T-helper 2 cell treated with Interferon-gamma antibody and Interleukin-4, amounts not matched to agents 5 μg/mL and 100 μg/mL, for 36 hours (primary cell): ENCODE results near the gene GTF2I.
"Not testable (repeated sequence)": the region's sequence is repeated elsewhere in the genome, so short reads cannot be mapped to it uniquely, and the experiment has no call there.

Experiments
- DNase-seq: peaks from one replicate; pipeline ENCODE4 v3.0.0; 2021; ENCODE audit warnings: low spot score
- H3K27ac Mint-ChIP-seq: one replicate; pipeline ENCODE4 v1.8.0; 2021; ENCODE audit warnings: mild to moderate bottlenecking, mixed read lengths
- H3K27me3 Mint-ChIP-seq: one replicate; pipeline ENCODE4 v1.8.0; 2021; ENCODE audit warnings: low read depth, mixed read lengths
- H3K36me3 Mint-ChIP-seq: one replicate; pipeline ENCODE4 v1.8.0; 2021; ENCODE audit warnings: low read depth, mixed read lengths
- H3K4me1 Mint-ChIP-seq: one replicate; pipeline ENCODE4 v1.8.0; 2021; ENCODE audit warnings: low read depth, mixed read lengths
- H3K4me3 Mint-ChIP-seq: one replicate; pipeline ENCODE4 v1.8.0; 2022; ENCODE audit warnings: mild to moderate bottlenecking, moderate library complexity, mixed read lengths
- H3K9me3 Mint-ChIP-seq: one replicate; pipeline ENCODE4 v1.8.0; 2021; ENCODE audit warnings: mixed read lengths

GTF2I gene

DNA sequence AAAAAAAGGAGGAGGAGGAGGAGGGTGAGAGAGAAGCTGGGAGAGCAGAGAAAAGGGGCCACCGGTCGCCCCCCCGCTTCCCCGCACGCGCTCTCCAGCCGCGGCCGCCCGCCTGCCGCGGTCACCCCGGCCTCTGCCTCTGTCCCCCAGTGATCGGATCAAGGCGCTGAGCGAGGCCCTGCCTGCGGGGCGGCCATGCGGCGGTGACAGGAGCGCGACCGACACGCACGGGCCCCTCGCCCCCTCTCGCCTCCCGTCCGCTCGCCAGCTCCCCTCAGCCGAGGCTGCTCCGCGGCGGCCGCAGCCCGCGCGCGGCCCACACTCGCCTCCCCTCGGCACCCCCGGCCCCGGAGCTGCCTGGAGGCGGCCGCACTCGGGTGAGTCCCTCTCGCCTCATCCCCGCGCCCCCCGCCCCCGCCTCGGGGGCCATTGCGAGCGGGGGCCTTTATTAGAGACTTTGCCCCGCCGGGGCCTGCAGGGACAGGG, at the start of gene GTF2I:
TSS of gene GTF2I (plus strand) at position 27 of the 486 bp plus-strand sequence. CDS start 31,411 bp downstream, outside the sequence.
- no peaks in the 10 kb centered on the region for H3K27me3 Mint-ChIP-seq
- peaks cover 47% of the 10 kb centered on the region for H3K4me1 Mint-ChIP-seq
- H3K36me3 Mint-ChIP-seq: peaks cover 18% of the 10 kb centered on the region
- H3K27ac Mint-ChIP-seq: peak within 1 kb of the TSS; percentile 89
- no peak for DNase-seq
- H3K4me3 Mint-ChIP-seq: peak within 1 kb of the TSS; percentile 92
- no peaks in the 10 kb centered on the region for H3K9me3 Mint-ChIP-seq

DNA sequence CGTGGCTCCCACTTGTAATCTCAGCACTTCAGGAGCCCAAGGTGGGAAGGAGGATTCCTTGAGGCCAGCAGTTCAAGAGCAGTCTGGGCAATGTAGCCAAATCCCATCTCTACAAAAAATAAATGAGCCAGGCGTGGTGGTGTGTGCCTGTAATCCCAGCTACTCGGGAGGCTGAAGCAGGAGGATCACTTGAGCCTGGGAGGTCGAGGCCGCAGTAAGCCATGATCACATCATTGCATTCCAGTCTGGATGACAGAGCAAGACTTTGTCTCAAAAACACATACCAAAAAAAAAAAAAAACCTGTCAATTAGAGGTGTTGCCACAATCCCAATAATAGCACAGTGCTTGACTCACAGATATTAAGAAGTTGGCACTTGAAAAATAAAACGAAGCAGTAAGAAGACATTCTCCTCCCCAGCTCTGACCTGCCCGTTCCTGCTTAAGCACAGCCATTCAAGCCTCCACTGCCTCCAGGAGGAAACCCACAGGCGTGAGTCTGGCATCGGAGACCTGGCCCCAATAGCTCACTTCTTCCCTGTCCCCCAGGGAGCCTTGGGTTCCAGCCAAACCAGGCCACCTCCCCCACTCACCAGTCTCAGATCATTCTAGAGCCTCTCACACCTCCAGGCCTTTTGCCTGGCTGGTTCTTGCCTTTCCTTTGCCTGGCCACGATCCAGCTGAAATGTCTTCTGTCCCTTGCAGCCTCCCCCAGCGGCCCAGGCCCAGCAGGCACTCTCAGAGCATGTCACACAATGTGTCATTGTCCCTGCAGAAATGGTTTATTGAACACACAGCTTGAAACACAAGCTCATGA, 45.3 kb upstream of the GTF2I start:
- Mint-ChIP-seq H3K27me3 (no peaks in the 10 kb centered on the region), H3K4me3 (no peak overlapping the region), H3K4me1 (peaks cover 16% of the 10 kb centered on the region), H3K36me3 (no peaks in the 10 kb centered on the region), H3K9me3 (no peaks in the 10 kb centered on the region), H3K27ac (no peak overlapping the region)
- DNase-seq: no peak

DNA sequence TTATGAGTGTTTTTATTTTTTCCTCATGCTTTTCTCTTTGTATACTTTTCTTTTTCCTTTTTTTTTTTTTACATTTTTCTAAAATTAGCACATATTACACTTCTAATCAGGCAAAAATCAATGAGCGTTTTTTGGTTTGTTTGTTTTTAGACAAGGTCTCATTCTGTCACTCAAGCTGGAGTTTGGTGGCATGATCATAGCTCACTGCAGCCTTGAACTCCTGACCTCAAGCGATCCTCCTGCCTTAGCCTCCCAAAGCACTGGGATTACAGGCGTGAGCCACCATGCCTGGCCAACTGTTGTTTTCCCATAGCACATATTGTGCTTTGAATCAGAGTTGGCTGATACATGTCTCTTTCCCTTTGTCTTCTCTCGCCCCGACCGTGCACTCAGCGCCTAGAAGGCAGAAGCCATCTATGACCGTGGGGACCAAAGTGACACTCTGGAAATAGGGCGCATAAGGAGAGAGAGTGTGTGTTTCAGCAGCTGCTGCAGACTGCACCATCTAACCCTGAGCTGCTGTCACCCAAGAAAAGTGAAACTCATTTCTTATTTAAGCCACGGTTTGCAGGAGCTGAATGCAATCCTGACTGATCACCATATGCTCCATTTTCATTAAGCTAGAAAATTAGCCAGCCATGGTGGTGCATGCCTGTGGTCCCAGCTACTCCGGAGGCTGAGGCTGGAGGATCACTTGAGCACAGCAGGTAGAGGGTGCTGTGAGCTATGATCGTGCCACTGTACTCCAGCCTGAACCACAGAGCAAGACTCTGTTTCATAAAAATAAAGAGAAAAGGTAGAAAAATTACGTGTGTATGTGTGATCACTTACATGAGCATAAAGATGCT, 41.4 kb upstream of the GTF2I start:
- peak overlapping the region; percentile 40 for H3K4me3 Mint-ChIP-seq
- H3K9me3 Mint-ChIP-seq: no peaks in the 10 kb centered on the region
- H3K27me3 Mint-ChIP-seq: no peaks in the 10 kb centered on the region
- no peaks in the 10 kb centered on the region for H3K36me3 Mint-ChIP-seq
- peaks cover 23% of the 10 kb centered on the region for H3K4me1 Mint-ChIP-seq
- H3K27ac Mint-ChIP-seq: peak overlapping the region; percentile 52
- DNase-seq: no peak

- H3K4me1 Mint-ChIP-seq: peaks cover 23% of the 10 kb centered on the region
- H3K27me3 Mint-ChIP-seq: no peaks in the 10 kb centered on the region
- no peaks in the 10 kb centered on the region for H3K36me3 Mint-ChIP-seq
- H3K4me3 Mint-ChIP-seq: peak overlapping the region; percentile 64
- DNase-seq: peak; percentile 9
- peak overlapping the region; percentile 86 for H3K27ac Mint-ChIP-seq
- H3K9me3 Mint-ChIP-seq: no peaks in the 10 kb centered on the region
These were observed 40.3 kb upstream of the GTF2I start for GRCh38 chr7:74617180-74617744.

GRCh38 chr7:74619235-74619860, 38.2 kb upstream of the GTF2I start:
- Mint-ChIP-seq H3K9me3 (no peaks in the 10 kb centered on the region), H3K4me3 (no peak overlapping the region), H3K27ac (no peak overlapping the region), H3K36me3 (no peaks in the 10 kb centered on the region), H3K27me3 (no peaks in the 10 kb centered on the region), H3K4me1 (peaks cover 23% of the 10 kb centered on the region)
- no peak for DNase-seq

GRCh38 chr7:74622228-74622749, 35.2 kb upstream of the GTF2I start:
- peaks cover 11% of the 10 kb centered on the region for H3K4me1 Mint-ChIP-seq
- H3K4me3 Mint-ChIP-seq: no peak overlapping the region
- no peaks in the 10 kb centered on the region for H3K36me3 Mint-ChIP-seq
- no peak overlapping the region for H3K27ac Mint-ChIP-seq
- no peaks in the 10 kb centered on the region for H3K9me3 Mint-ChIP-seq
- no peaks in the 10 kb centered on the region for H3K27me3 Mint-ChIP-seq
- DNase-seq: no peak

DNA sequence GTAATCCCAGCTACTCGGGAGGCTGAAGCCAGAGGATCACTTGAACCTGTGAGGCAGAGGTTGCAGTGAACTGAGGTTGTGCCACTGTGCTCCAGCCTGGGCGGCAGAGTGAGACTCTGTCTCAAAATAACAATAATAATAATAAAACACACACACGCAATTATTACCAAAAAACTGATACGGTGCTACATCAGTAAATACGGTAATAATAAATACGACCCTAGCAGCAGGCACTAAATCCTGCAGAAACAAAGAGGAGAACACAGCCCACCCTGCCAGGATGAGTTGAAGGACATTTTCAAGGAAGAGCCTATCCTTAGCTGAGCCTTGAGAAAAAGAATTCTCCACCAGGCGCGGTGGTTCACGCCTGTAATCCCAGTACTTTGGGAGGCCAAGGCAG, 34.4 kb upstream of the GTF2I start:
- H3K4me1 Mint-ChIP-seq: peaks cover 4% of the 10 kb centered on the region
- H3K9me3 Mint-ChIP-seq: no peaks in the 10 kb centered on the region
- H3K4me3 Mint-ChIP-seq: no peak overlapping the region
- no peak overlapping the region for H3K27ac Mint-ChIP-seq
- no peaks in the 10 kb centered on the region for H3K27me3 Mint-ChIP-seq
- no peaks in the 10 kb centered on the region for H3K36me3 Mint-ChIP-seq
- no peak for DNase-seq

DNA sequence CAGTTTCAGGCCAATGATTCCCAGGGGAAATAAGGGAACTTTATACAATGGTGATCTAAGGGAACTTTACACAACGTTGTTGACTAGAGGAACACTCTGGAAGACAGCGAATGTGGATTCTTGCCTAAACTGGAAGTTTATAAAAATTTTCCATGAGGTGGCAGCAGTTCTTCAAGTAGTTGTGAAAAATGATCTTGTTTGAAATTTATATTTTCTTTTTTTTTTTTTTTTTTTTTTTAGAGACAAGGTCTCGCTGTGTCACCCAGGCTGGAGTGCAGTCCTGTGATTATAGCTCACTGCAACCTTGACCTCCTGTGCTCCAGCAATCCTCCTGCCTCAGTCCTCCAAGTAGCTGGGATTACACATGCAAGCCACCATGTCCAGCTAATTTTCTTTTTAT, 32.1 kb upstream of the GTF2I start:
- H3K9me3 Mint-ChIP-seq: no peaks in the 10 kb centered on the region
- H3K36me3 Mint-ChIP-seq: no peaks in the 10 kb centered on the region
- no peaks in the 10 kb centered on the region for H3K27me3 Mint-ChIP-seq
- DNase-seq: no peak
- peaks cover 4% of the 10 kb centered on the region for H3K4me1 Mint-ChIP-seq
- no peak overlapping the region for H3K27ac Mint-ChIP-seq
- H3K4me3 Mint-ChIP-seq: no peak overlapping the region

DNA sequence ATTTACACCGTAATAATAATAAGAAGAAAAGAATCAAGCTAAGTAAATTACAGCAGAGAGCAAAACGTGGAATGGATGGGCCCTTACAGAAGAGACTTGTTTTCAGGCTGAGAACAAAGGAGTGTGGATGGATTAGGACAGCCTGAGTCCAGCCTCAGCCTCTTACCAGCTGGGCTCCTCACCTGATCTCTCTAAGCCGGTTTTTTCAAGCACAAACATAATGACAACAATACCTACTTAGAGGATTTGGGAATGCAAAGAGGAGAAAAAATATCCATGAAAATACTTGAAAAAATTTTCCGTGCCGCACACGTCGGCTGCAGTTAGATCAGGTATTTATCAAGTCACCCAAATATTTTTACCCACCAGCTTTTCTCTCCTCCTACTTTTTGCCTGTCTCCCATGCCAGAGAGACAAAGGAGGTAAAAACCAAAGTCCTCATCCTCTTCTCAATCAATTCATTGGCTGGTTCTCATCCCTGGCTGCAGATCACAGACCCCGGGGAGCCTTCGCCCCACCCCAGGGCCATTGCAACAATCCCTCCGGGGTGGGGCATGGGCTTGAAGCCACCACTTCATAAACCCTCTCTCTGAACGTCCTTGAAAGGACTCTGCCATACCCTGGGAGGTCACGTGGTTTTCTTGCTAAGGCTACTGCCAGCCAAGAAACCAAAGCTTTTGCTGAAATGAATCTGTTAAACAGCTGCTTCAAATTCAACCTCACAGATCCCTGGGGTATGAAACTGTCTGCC, 29.7 kb upstream of the GTF2I start:
- Mint-ChIP-seq H3K9me3 (no peaks in the 10 kb centered on the region), H3K27ac (no peak overlapping the region), H3K36me3 (no peaks in the 10 kb centered on the region), H3K4me1 (peaks cover 4% of the 10 kb centered on the region), H3K27me3 (no peaks in the 10 kb centered on the region), H3K4me3 (no peak overlapping the region)
- DNase-seq: no peak

DNA sequence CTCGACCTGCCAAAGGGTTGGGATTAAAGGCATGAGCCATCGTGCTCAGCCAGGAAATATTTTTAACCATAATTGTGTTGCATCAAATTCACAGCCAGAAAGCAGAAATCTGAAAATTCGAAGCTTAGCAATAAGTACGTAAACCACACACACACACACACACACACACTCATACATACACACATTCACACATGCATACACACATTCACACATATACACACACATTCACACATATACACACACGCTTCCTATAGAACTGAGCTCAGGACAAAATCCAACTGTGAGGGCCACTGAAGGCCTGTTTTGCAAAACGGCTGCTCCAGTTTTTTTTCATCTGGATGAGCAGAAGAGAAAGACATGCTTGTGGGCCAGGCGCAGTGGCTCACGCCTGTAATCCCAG, 25.0 kb upstream of the GTF2I start:
- Mint-ChIP-seq H3K4me3 (no peak overlapping the region), H3K36me3 (no peaks in the 10 kb centered on the region), H3K27me3 (no peaks in the 10 kb centered on the region), H3K27ac (peak overlapping the region; percentile 1), H3K4me1 (peaks cover 3% of the 10 kb centered on the region), H3K9me3 (no peaks in the 10 kb centered on the region)
- DNase-seq: no peak

DNA sequence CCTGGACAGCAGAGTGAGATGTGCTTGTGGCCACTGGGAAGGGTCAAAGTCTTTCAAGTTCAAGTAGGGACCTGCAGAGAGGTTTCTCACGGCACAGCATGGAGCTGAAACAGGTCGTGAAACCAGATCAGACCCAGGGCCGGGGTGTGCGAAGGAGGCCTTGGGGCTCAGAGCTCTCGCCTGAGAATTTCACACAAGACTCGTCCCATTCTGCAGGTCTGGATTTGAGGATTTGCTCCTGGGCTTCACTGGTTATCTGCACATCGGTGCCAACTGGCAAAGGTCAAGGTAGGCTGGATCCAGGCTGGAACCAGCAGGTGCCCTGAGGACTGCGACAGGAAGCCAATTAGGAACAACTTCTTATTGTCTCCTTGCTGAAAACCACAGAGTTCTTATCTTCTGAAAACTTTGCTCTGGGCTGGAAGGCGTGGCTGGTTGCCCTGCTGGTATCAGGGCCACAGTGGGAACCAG, 24.0 kb upstream of the GTF2I start:
- no peaks in the 10 kb centered on the region for H3K36me3 Mint-ChIP-seq
- H3K9me3 Mint-ChIP-seq: no peaks in the 10 kb centered on the region
- no peak for DNase-seq
- no peak overlapping the region for H3K4me3 Mint-ChIP-seq
- no peak overlapping the region for H3K27ac Mint-ChIP-seq
- peaks cover 3% of the 10 kb centered on the region for H3K4me1 Mint-ChIP-seq
- no peaks in the 10 kb centered on the region for H3K27me3 Mint-ChIP-seq

GRCh38 chr7:74637745-74638144, 19.8 kb upstream of the GTF2I start:
- Mint-ChIP-seq H3K4me3 (no peak overlapping the region), H3K27me3 (no peaks in the 10 kb centered on the region), H3K27ac (no peak overlapping the region), H3K36me3 (no peaks in the 10 kb centered on the region), H3K4me1 (peaks cover 6% of the 10 kb centered on the region), H3K9me3 (no peaks in the 10 kb centered on the region)
- DNase-seq: no peak

GRCh38 chr7:74650055-74650454, 7.5 kb upstream of the GTF2I start:
- Mint-ChIP-seq H3K27ac (peak overlapping the region; percentile 91), H3K4me1 (peaks cover 35% of the 10 kb centered on the region), H3K4me3 (peak overlapping the region; percentile 87)
- H3K36me3 Mint-ChIP-seq, H3K27me3 Mint-ChIP-seq, H3K9me3 Mint-ChIP-seq: not testable (repeated sequence)
- DNase-seq: peak; percentile 90
